WTC11 (cell line): ENCODE measurements around the gene MB. TPM values are rescaled to one million over a fixed set of nuclear protein-coding genes. Genes with fewer than 3 reads are reported as not detected.

Experiments
- ATAC-seq: fragments of 200-7000 bp; cut with Tn5 transposase; 2 replicates; pipeline ENCODE4 v1.10.0; 2021; ENCODE audit warnings: mild to moderate bottlenecking, moderate library complexity
- CTCF ChIA-PET: fragments of 300-600 bp; sonication (Branson Sonifier 250); formaldehyde crosslinking; loops from one replicate; lab custom pipeline; 2021; ENCODE audit warnings: antibody characterized with exemption; lab: Charles Lee
- POLR2A ChIA-PET: fragments of 350-600 bp; sonication (Branson Sonifier 250); formaldehyde crosslinking; loops from one replicate; lab custom pipeline; 2021; ENCODE audit warnings: antibody characterized with exemption; lab: Charles Lee
- DNase-seq: peaks from one replicate; pipeline ENCODE4 v3.0.0; 2021; ENCODE audit warnings: low spot score
- H3K27ac Mint-ChIP-seq: 2 replicates; pipeline ENCODE4 v1.8.0; 2021; ENCODE audit warnings: mixed read lengths
- H3K27me3 Mint-ChIP-seq: 2 replicates; pipeline ENCODE4 v1.8.0; 2021; ENCODE audit warnings: low read depth, mild to moderate bottlenecking, moderate library complexity, mixed read lengths
- H3K36me3 Mint-ChIP-seq: 2 replicates; pipeline ENCODE4 v1.8.0; 2021; ENCODE audit warnings: mixed read lengths
- H3K4me1 Mint-ChIP-seq: 2 replicates; pipeline ENCODE4 v1.8.0; 2022; ENCODE audit warnings: mixed read lengths
- H3K4me3 Mint-ChIP-seq: 2 replicates; pipeline ENCODE4 v1.8.0; 2021; ENCODE audit warnings: mild to moderate bottlenecking, moderate library complexity, mixed read lengths
- H3K9me3 Mint-ChIP-seq: 2 replicates; pipeline ENCODE4 v1.8.0; 2021; ENCODE audit warnings: mixed read lengths
- ESRRA ChIP-seq: sonication (generic); formaldehyde crosslinking; IDR thresholded peaks from 2 replicates; pipeline ENCODE4 v1.8.1; 2022; ENCODE audit warnings: mild to moderate bottlenecking, missing genetic modification reagents, borderline replicate concordance
- IRF2 ChIP-seq: sonication (generic); formaldehyde crosslinking; IDR thresholded peaks from 2 replicates; pipeline ENCODE4 v1.8.0; 2022; ENCODE audit warnings: low read depth, missing genetic modification reagents, borderline replicate concordance
- RORB ChIP-seq: fragments of 250-450 bp; sonication (Bioruptor Pico); IDR thresholded peaks from 2 replicates; pipeline ENCODE4 v1.9.0; 2021; ENCODE audit warnings: mild to moderate bottlenecking
- TCF7 ChIP-seq: sonication (generic); formaldehyde crosslinking; IDR thresholded peaks from 2 replicates; pipeline ENCODE4 v1.8.0; 2022; ENCODE audit warnings: mild to moderate bottlenecking, low read depth, missing genetic modification reagents, moderate library complexity
- ZNF263 ChIP-seq: sonication (generic); formaldehyde crosslinking; IDR thresholded peaks from 2 replicates; pipeline ENCODE4 v1.8.1; 2022; ENCODE audit warnings: low read depth, mild to moderate bottlenecking, moderate library complexity, missing genetic modification reagents
- ZNF423 ChIP-seq: fragments of 250-450 bp; sonication (Bioruptor Pico); IDR thresholded peaks from 2 replicates; pipeline ENCODE4 v2.1.2; 2022; ENCODE audit warnings: mild to moderate bottlenecking, moderate library complexity
- total RNA-seq: library from RNA; stranded (reverse); gene quantifications from 3 replicates; pipeline ENCODE4 v1.2.3, GENCODE V29; 2021
- TF ChIP-seq, protein P1 (sequence below): sonication (generic); formaldehyde crosslinking; IDR thresholded peaks from 2 replicates; pipeline ENCODE4 v1.8.0; 2022; ENCODE audit warnings: mild to moderate bottlenecking, missing genetic modification reagents
- TF ChIP-seq, protein P2 (sequence below): sonication (generic); formaldehyde crosslinking; IDR thresholded peaks from 2 replicates; pipeline ENCODE4 v1.8.1; 2023; ENCODE audit warnings: mild to moderate bottlenecking, missing genetic modification reagents
- TF ChIP-seq, protein P3 (sequence below): sonication (generic); formaldehyde crosslinking; IDR thresholded peaks from 2 replicates; pipeline ENCODE4 v1.8.0; 2023; ENCODE audit warnings: missing genetic modification reagents, mild to moderate bottlenecking, borderline replicate concordance
- TF ChIP-seq, protein P4 (sequence below): sonication (generic); formaldehyde crosslinking; IDR thresholded peaks from 2 replicates; pipeline ENCODE4 v1.8.1; 2022; ENCODE audit warnings: mild to moderate bottlenecking, missing genetic modification reagents, moderate library complexity, borderline replicate concordance
- TF ChIP-seq, protein P5 (sequence below): fragments of 250-450 bp; sonication (Bioruptor Pico); IDR thresholded peaks from 2 replicates; pipeline ENCODE4 v1.9.0; 2021; ENCODE audit warnings: mild to moderate bottlenecking, borderline replicate concordance

Gene MB
- total RNA-seq, 1 experiment from 2014 or later: 0.50 TPM

DNA sequence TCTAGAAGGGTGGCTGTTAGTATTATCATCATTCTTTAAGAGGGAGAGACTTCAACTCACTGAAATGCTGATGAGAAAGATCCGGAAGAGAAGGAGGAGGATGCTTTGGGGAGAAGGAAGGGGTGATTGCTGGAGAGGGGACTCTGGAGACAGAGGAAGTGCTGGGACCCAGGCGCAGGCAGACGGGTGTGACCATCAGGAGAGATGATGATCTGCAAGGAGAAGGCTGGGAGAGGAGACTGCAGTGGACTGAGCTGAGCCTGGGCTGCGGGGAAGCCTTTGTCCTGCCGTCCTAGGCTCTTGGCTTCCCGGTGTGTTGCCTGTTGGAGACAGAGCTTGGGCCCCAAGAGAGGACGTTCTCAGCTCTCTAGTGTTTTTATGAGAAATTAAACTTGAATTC lies 53.9 kb downstream of the MB start:
- TF ChIP-seq, protein P1, sequence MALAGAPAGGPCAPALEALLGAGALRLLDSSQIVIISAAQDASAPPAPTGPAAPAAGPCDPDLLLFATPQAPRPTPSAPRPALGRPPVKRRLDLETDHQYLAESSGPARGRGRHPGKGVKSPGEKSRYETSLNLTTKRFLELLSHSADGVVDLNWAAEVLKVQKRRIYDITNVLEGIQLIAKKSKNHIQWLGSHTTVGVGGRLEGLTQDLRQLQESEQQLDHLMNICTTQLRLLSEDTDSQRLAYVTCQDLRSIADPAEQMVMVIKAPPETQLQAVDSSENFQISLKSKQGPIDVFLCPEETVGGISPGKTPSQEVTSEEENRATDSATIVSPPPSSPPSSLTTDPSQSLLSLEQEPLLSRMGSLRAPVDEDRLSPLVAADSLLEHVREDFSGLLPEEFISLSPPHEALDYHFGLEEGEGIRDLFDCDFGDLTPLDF (CRISPR knock-in tag): no peak
- TF ChIP-seq ZNF263 (no peak), TCF7 (CRISPR knock-in tag) (no peak), ZNF423 (CRISPR knock-in tag) (no peak), RORB (CRISPR knock-in tag) (no peak), IRF2 (CRISPR knock-in tag) (no peak), ESRRA (CRISPR knock-in tag) (no peak)
- TF ChIP-seq, protein P2, sequence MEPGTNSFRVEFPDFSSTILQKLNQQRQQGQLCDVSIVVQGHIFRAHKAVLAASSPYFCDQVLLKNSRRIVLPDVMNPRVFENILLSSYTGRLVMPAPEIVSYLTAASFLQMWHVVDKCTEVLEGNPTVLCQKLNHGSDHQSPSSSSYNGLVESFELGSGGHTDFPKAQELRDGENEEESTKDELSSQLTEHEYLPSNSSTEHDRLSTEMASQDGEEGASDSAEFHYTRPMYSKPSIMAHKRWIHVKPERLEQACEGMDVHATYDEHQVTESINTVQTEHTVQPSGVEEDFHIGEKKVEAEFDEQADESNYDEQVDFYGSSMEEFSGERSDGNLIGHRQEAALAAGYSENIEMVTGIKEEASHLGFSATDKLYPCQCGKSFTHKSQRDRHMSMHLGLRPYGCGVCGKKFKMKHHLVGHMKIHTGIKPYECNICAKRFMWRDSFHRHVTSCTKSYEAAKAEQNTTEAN (CRISPR knock-in tag): no peak
- TF ChIP-seq, protein P3, sequence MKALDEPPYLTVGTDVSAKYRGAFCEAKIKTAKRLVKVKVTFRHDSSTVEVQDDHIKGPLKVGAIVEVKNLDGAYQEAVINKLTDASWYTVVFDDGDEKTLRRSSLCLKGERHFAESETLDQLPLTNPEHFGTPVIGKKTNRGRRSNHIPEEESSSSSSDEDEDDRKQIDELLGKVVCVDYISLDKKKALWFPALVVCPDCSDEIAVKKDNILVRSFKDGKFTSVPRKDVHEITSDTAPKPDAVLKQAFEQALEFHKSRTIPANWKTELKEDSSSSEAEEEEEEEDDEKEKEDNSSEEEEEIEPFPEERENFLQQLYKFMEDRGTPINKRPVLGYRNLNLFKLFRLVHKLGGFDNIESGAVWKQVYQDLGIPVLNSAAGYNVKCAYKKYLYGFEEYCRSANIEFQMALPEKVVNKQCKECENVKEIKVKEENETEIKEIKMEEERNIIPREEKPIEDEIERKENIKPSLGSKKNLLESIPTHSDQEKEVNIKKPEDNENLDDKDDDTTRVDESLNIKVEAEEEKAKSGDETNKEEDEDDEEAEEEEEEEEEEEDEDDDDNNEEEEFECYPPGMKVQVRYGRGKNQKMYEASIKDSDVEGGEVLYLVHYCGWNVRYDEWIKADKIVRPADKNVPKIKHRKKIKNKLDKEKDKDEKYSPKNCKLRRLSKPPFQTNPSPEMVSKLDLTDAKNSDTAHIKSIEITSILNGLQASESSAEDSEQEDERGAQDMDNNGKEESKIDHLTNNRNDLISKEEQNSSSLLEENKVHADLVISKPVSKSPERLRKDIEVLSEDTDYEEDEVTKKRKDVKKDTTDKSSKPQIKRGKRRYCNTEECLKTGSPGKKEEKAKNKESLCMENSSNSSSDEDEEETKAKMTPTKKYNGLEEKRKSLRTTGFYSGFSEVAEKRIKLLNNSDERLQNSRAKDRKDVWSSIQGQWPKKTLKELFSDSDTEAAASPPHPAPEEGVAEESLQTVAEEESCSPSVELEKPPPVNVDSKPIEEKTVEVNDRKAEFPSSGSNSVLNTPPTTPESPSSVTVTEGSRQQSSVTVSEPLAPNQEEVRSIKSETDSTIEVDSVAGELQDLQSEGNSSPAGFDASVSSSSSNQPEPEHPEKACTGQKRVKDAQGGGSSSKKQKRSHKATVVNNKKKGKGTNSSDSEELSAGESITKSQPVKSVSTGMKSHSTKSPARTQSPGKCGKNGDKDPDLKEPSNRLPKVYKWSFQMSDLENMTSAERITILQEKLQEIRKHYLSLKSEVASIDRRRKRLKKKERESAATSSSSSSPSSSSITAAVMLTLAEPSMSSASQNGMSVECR: no peak
- TF ChIP-seq, protein P4, sequence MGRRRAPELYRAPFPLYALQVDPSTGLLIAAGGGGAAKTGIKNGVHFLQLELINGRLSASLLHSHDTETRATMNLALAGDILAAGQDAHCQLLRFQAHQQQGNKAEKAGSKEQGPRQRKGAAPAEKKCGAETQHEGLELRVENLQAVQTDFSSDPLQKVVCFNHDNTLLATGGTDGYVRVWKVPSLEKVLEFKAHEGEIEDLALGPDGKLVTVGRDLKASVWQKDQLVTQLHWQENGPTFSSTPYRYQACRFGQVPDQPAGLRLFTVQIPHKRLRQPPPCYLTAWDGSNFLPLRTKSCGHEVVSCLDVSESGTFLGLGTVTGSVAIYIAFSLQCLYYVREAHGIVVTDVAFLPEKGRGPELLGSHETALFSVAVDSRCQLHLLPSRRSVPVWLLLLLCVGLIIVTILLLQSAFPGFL (CRISPR knock-in tag): no peak
- TF ChIP-seq, protein P5, sequence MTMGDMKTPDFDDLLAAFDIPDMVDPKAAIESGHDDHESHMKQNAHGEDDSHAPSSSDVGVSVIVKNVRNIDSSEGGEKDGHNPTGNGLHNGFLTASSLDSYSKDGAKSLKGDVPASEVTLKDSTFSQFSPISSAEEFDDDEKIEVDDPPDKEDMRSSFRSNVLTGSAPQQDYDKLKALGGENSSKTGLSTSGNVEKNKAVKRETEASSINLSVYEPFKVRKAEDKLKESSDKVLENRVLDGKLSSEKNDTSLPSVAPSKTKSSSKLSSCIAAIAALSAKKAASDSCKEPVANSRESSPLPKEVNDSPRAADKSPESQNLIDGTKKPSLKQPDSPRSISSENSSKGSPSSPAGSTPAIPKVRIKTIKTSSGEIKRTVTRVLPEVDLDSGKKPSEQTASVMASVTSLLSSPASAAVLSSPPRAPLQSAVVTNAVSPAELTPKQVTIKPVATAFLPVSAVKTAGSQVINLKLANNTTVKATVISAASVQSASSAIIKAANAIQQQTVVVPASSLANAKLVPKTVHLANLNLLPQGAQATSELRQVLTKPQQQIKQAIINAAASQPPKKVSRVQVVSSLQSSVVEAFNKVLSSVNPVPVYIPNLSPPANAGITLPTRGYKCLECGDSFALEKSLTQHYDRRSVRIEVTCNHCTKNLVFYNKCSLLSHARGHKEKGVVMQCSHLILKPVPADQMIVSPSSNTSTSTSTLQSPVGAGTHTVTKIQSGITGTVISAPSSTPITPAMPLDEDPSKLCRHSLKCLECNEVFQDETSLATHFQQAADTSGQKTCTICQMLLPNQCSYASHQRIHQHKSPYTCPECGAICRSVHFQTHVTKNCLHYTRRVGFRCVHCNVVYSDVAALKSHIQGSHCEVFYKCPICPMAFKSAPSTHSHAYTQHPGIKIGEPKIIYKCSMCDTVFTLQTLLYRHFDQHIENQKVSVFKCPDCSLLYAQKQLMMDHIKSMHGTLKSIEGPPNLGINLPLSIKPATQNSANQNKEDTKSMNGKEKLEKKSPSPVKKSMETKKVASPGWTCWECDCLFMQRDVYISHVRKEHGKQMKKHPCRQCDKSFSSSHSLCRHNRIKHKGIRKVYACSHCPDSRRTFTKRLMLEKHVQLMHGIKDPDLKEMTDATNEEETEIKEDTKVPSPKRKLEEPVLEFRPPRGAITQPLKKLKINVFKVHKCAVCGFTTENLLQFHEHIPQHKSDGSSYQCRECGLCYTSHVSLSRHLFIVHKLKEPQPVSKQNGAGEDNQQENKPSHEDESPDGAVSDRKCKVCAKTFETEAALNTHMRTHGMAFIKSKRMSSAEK (CRISPR knock-in tag): no peak
- TF ChIP-seq, all 79 proteins: peak for 0
- no peaks in the 10 kb centered on the region for H3K27me3 Mint-ChIP-seq
- H3K4me3 Mint-ChIP-seq: no peak overlapping the region
- ATAC-seq (peak; percentile 59), DNase-seq (no peak)
- CTCF ChIA-PET: interaction anchor here (1.3 to 2.1 kb wide), 2 partner anchors 15 to 20 kb away, joined by 8 to 9 read pairs; no protein-coding TSS in a partner anchor
- no peaks in the 10 kb centered on the region for H3K9me3 Mint-ChIP-seq
- POLR2A ChIA-PET: no interaction called here
- no peaks in the 10 kb centered on the region for H3K36me3 Mint-ChIP-seq
- H3K4me1 Mint-ChIP-seq: peaks cover 20% of the 10 kb centered on the region
- H3K27ac Mint-ChIP-seq: no peak overlapping the region; the same call in 1 of the 2 replicates
